HUES48 (cell line): Measurements from ENCODE around the gene ZNFX1.
A peak's percentile ranks its signal among the peaks of the same experiment; 100 is the strongest.

ENCODE experiments used
- H3K27ac ChIP-seq: one replicate; pipeline ENCODE4 v1.7.0; 2013; ENCODE audit warnings: low read depth, low read length, inconsistent platforms
- H3K27me3 ChIP-seq: 2 replicates; pipeline ENCODE4 v1.6.1; 2013; ENCODE audit warnings: mild to moderate bottlenecking, low read length; ENCODE audit not compliant: control insufficient read depth, insufficient read depth
- H3K36me3 ChIP-seq: 2 replicates; pipeline ENCODE4 v1.6.1; 2013; ENCODE audit warnings: low read length; ENCODE audit not compliant: control insufficient read depth, insufficient read depth
- H3K4me1 ChIP-seq: 2 replicates; pipeline ENCODE4 v1.6.1; 2013; ENCODE audit warnings: mild to moderate bottlenecking, low read length; ENCODE audit not compliant: control insufficient read depth, insufficient read depth
- H3K4me3 ChIP-seq: 2 replicates; pipeline ENCODE4 v1.5.1; 2013; ENCODE audit warnings: mild to moderate bottlenecking, low read depth, low read length
- H3K9ac ChIP-seq: 2 replicates; pipeline ENCODE4 v1.6.1; 2013; ENCODE audit warnings: mild to moderate bottlenecking, low read depth, low read length, moderate library complexity
- H3K9me3 ChIP-seq: 2 replicates; pipeline ENCODE4 v1.6.1; 2013; ENCODE audit warnings: low read length; ENCODE audit not compliant: control insufficient read depth, insufficient read depth

ZNFX1 gene

DNA sequence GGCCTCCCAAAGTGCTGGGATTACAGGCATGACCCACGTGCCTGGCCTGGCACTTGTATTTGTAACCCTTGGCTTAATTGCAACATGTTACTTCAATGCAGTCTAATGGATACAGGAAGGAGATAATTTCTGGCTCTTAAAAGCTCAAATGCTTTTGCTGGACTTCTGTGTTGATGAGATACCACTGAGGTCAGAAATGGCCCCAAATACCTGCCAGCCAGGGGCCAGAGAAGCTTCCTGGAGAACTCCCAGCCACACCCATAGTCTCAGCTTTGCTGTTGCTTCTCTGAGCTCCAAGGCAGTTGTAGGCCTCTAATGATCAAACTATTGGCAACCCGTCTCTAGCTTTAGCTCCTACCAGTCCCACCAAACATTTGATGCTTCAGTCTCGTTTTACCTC is 14.2 kb upstream of the ZNFX1 start:
- peaks cover 46% of the 10 kb centered on the region for H3K36me3 ChIP-seq
- H3K4me3 ChIP-seq, result no peak overlapping the region
- no peaks in the 10 kb centered on the region for H3K27me3 ChIP-seq
- peak overlapping the region; percentile 33 for H3K27ac ChIP-seq
- H3K9me3 ChIP-seq, result no peaks in the 10 kb centered on the region
- no peak overlapping the region for H3K9ac ChIP-seq
- H3K4me1 ChIP-seq, result peaks cover 14% of the 10 kb centered on the region

- no peak overlapping the region for H3K9ac ChIP-seq
- peak overlapping the region; percentile 79 for H3K27ac ChIP-seq
- peaks cover 21% of the 10 kb centered on the region for H3K4me1 ChIP-seq
- no peak overlapping the region for H3K4me3 ChIP-seq
- no peaks in the 10 kb centered on the region for H3K27me3 ChIP-seq
- no peaks in the 10 kb centered on the region for H3K9me3 ChIP-seq
- H3K36me3 ChIP-seq, result peaks cover 54% of the 10 kb centered on the region
Observed at GRCh38 chr20:49291200-49291599, 13.3 kb upstream of the ZNFX1 start.

- peaks cover 59% of the 10 kb centered on the region for H3K36me3 ChIP-seq
- no peak overlapping the region for H3K4me3 ChIP-seq
- H3K27me3 ChIP-seq, result no peaks in the 10 kb centered on the region
- peaks cover 26% of the 10 kb centered on the region for H3K4me1 ChIP-seq
- H3K9ac ChIP-seq, result no peak overlapping the region
- H3K9me3 ChIP-seq, result no peaks in the 10 kb centered on the region
- H3K27ac ChIP-seq, result peak overlapping the region; percentile 79
Observed at GRCh38 chr20:49290608-49291191, 12.8 kb upstream of the ZNFX1 start.

DNA sequence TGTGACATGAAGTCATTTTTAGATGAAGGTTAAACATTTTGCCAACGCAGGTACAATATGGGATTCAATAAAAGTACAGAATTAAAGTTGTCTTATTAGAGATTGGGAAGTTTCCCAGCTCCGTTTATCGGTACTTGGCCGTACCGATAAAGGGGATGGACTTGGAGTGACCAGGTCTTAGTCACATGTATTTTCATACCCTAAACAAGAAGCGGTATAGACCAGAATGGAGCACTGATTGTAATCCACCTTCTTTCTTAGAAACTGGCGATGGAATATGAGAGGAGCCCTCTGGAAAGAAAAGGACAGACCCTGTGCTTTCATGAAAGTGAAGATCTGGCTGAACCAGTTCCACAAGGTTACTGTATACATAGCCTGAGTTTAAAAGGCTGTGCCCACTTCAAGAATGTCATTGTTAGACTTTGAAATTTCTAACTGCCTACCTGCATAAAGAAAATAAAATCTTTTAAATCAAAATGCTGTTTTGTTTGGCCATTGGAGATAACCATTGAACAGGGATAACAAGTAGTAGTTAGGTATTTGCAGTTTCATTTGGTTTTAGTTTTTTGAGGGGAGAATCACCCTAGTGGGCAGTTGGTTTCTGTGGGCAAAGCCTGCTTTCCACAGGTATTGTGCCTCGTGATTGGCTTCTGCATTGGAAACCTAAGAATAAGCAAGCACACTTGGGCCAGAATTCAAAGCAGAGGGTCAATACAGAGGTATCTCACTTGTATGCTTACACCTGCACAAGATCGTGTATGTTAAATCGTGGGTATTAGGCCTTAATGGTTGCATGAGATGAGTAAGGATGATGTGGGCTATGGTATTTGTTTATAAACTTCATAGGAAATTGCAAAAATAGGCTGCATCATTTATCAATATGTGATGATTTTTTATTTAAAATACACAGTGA is 11.2 kb upstream of the ZNFX1 start:
- Histone ChIP-seq H3K9me3 (no peaks in the 10 kb centered on the region), H3K27ac (peak overlapping the region; percentile 88), H3K4me3 (no peak overlapping the region), H3K9ac (0 out of 2 replicates have a peak overlapping the region, but pooled peaks have one; percentile 26), H3K27me3 (no peaks in the 10 kb centered on the region), H3K36me3 (peaks cover 75% of the 10 kb centered on the region), H3K4me1 (peaks cover 29% of the 10 kb centered on the region)

DNA sequence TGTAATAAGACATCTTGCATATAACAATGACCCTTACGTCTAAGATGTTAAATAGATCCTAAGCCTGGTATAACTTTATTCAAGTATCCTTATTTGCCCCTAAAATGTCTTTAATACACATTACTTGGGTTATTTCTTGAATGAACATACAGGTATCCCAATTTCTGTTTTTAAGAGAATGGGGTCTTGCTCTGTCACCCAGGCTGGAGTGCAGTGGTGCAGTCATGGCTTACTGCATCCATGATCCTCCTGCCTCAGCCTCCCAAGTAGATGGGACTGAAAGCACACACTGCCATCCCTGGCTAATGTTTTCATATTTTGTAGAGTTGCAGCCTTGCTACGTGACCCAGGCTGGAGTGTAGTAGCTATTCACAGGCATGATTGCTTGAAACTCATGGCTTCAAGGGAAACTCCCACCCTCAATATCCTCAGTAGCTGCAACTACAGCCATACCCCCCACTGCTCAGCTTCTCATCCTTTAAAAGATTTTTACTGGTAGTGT is 10.4 kb upstream of the ZNFX1 start:
- H3K27ac ChIP-seq, result peak overlapping the region; percentile 88

DNA sequence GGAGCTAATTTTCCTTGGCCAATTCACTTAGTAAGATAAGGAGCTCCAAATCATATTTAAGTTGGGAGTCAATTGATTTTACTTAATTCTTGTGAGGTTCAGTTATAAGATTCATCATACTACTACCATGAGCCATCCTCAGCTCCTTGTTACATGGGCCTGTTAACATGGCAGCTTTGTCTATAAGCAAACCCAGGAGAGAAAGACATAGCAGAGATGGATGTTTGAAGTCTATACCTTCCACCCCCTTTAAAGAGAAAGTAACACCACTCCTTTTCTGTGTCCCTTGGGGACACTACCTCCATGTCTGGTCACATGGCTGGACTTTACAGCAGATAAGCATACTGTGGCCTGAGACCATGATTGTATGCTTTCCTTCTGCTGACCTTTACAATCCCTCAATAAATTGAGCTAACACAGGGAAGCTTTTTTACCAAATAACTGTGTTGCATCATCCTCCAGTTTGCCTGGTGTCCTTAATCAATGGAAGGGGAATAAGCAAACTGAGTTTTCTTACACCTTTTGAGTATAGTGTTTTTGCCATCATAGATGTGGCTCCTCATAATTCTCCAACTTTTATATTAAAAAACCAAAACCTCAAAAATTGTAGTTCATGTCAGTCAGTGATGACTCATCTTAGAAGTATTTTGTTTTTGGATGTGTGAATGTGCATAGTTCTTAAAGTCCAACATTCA is 9.8 kb upstream of the ZNFX1 start:
- H3K4me3 ChIP-seq, result no peak overlapping the region
- H3K36me3 ChIP-seq, result peaks cover 88% of the 10 kb centered on the region
- H3K4me1 ChIP-seq, result peaks cover 39% of the 10 kb centered on the region
- no peaks in the 10 kb centered on the region for H3K9me3 ChIP-seq
- no peak overlapping the region for H3K9ac ChIP-seq
- H3K27me3 ChIP-seq, result no peaks in the 10 kb centered on the region
- H3K27ac ChIP-seq, result peak overlapping the region; percentile 88

More for the DNA sequence above, 10.4 kb upstream of the ZNFX1 start:
- Histone ChIP-seq H3K4me1 (peaks cover 34% of the 10 kb centered on the region), H3K27me3 (no peaks in the 10 kb centered on the region), H3K4me3 (no peak overlapping the region), H3K36me3 (peaks cover 82% of the 10 kb centered on the region), H3K9ac (no peak overlapping the region), H3K9me3 (no peaks in the 10 kb centered on the region)

DNA sequence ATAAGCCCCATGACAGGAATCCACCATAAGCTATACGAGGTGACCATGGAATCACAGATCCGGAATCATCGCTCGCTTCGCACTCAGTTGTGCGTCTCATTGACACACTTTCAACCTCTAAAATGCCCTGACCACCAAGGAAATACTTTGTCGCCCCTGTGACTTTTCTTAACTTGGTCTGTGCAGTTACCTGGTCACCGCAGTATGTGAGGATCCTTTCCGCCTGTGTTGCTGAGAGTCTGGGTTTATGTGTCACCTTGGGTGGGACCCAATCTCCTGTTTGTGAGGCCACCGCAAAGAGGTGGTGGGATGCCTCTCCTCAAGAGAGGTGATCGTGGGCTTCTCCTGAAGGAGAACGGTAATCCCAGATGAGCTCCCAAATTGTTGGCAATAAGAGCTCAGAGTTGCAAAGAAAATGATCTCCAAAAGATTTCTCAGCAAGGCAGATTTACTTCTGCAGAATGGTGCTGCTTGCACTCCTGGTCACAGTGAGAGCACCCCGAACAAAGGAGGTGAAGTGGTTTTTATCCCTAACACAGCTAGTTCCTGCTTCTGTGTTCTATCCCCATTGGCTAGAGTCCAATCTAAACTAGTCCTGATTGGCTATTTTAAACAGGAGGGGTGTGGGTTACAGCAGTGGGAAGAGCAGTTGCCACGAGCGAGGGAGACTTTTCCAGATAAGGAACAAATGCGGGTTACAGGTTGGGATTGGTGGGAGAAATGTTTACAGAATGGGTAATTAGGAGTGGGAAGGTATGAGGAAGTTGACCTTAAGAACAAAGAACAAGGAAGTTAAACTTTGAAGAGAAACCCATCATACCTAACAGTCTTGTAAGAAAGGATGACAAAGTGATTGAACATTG is 9.1 kb upstream of the ZNFX1 start:
- no peaks in the 10 kb centered on the region for H3K9me3 ChIP-seq
- H3K36me3 ChIP-seq, result peaks cover 96% of the 10 kb centered on the region
- H3K4me3 ChIP-seq, result 0 out of 2 replicates have a peak overlapping the region, but pooled peaks have one; percentile 17
- H3K27ac ChIP-seq, result peak overlapping the region; percentile 88
- peak overlapping the region; percentile 34; the same call in 1 of the 2 replicates for H3K9ac ChIP-seq
- H3K27me3 ChIP-seq, result no peaks in the 10 kb centered on the region
- H3K4me1 ChIP-seq, result peaks cover 43% of the 10 kb centered on the region

DNA sequence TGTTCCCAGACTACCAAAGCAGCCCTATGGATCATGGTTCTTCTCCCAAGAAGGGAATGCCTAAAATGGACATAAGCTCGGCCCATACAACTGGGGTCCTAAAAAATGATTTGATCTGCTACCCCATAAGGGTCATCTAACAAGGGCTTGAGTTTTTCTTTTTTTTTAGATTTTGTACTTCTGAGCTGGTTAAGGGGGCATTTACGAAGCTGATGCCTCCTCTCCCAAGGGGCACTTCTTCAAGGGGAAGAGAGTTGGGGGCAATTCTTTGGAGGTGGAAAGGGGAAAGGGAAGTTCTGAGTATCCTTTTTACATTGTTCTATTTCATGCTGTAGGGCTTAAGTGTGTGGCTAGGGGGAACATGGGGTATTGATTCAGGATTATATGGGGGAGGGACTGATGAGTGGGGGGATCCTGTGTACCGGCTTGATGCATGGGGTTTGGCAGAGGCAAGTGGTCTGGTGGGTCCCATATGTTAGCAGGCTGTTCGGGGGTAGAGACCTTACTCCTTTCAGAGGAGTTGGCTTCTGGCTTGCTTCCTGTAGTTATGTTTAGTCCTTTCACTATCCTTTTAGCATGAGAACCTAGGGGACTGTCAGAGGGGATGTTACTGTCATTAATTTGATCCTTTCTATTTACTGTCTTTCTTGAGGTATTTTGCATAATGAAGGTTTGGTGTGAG is 8.1 kb upstream of the ZNFX1 start:
- Histone ChIP-seq H3K36me3 (peaks cover 98% of the 10 kb centered on the region), H3K9me3 (no peaks in the 10 kb centered on the region), H3K9ac (peak overlapping the region; percentile 34), H3K4me1 (peaks cover 43% of the 10 kb centered on the region), H3K27me3 (no peaks in the 10 kb centered on the region), H3K27ac (peak overlapping the region; percentile 88), H3K4me3 (peak overlapping the region; percentile 44)

- Histone ChIP-seq H3K27me3 (no peaks in the 10 kb centered on the region), H3K36me3 (peaks cover 99% of the 10 kb centered on the region), H3K9me3 (0 out of 2 replicates have a peak, but pooled peaks cover 2% of the 10 kb centered on the region), H3K27ac (peak overlapping the region; percentile 88), H3K9ac (peak overlapping the region; percentile 28), H3K4me3 (peak overlapping the region; percentile 44), H3K4me1 (peaks cover 43% of the 10 kb centered on the region)
Observed at GRCh38 chr20:49285233-49285668, 7.4 kb upstream of the ZNFX1 start.
